Kidney glomerular epithelial cell (primary cell): ENCODE measurements around the gene STRIP2.
"Not testable (repeated sequence)": the region's sequence is repeated elsewhere in the genome, so short reads cannot be mapped to it uniquely, and the experiment has no call there.

Source experiments
- DNase-seq: peaks from one replicate; lab custom pipeline; 2025; lab: John Stamatoyannopoulos, UW

STRIP2 gene

GRCh38 chr7:129423700-129424410 lies 10.4 kb upstream of the STRIP2 start:
- DNase-seq: no peak

GRCh38 chr7:129426482-129426881 lies 7.8 kb upstream of the STRIP2 start:
- no peak for DNase-seq

- no peak for DNase-seq
Measured at GRCh38 chr7:129427526-129428045, 6.6 kb upstream of the STRIP2 start.

GRCh38 chr7:129431911-129432643 lies 2.2 kb upstream of the STRIP2 start:
- DNase-seq: no peak

GRCh38 chr7:129434675-129435318 lies 565 bp downstream of the STRIP2 start:
- no peak for DNase-seq

- DNase-seq: no peak
Measured at GRCh38 chr7:129435414-129435829, 1.2 kb downstream of the STRIP2 start.

- DNase-seq: no peak
Measured at GRCh38 chr7:129436335-129436923, 2.2 kb downstream of the STRIP2 start.

GRCh38 chr7:129437190-129437589 lies 3.0 kb downstream of the STRIP2 start:
- no peak for DNase-seq

- DNase-seq: no peak
Measured at GRCh38 chr7:129438281-129438838, 4.1 kb downstream of the STRIP2 start.

GRCh38 chr7:129438839-129439651 lies 4.8 kb downstream of the STRIP2 start:
- peak; percentile 74 for DNase-seq

GRCh38 chr7:129439963-129440625 lies 5.9 kb downstream of the STRIP2 start:
- DNase-seq: no peak

- no peak for DNase-seq
Measured at GRCh38 chr7:129443612-129444011, 9.4 kb downstream of the STRIP2 start.

- not testable (repeated sequence) for DNase-seq
Measured at GRCh38 chr7:129444776-129445175, 10.5 kb downstream of the STRIP2 start.

- not testable (repeated sequence) for DNase-seq
Measured at GRCh38 chr7:129446925-129447324, 12.7 kb downstream of the STRIP2 start.

GRCh38 chr7:129447445-129447844 lies 13.2 kb downstream of the STRIP2 start:
- DNase-seq: not testable (repeated sequence)

- DNase-seq: not testable (repeated sequence)
Measured at GRCh38 chr7:129448608-129449007, 14.4 kb downstream of the STRIP2 start.

- DNase-seq: no peak
Measured at GRCh38 chr7:129450295-129450694, 16.1 kb downstream of the STRIP2 start.

GRCh38 chr7:129452589-129453231 lies 18.5 kb downstream of the STRIP2 start:
- no peak for DNase-seq

- DNase-seq: no peak
Measured at GRCh38 chr7:129453510-129454248, 19.4 kb downstream of the STRIP2 start.

- no peak for DNase-seq
Measured at GRCh38 chr7:129454249-129454551, 20.0 kb downstream of the STRIP2 start.
